DOHH2 (cell line): ENCODE data around the gene ZNF892.

ENCODE experiments used
- EZH2phosphoT487 ChIP-seq: fragments of 200-600 bp; sonication (generic); IDR thresholded peaks from 2 replicates; pipeline ENCODE4 v1.6.1; 2017; ENCODE audit warnings: borderline replicate concordance, mild to moderate bottlenecking, antibody characterized with exemption, low read length, moderate library complexity, mixed read lengths
- TF ChIP-seq, protein P1 (sequence below): fragments of 200-600 bp; sonication (generic); IDR thresholded peaks from one replicate; pipeline ENCODE4 v1.5.1; 2014; ENCODE audit warnings: antibody characterized with exemption, mild to moderate bottlenecking, low read depth, low read length; ENCODE audit not compliant: poor library complexity, severe bottlenecking

GRCh38 chr2:95220449-95220848 is 13.1 kb downstream of the ZNF892 start:
- TF ChIP-seq, protein P1, sequence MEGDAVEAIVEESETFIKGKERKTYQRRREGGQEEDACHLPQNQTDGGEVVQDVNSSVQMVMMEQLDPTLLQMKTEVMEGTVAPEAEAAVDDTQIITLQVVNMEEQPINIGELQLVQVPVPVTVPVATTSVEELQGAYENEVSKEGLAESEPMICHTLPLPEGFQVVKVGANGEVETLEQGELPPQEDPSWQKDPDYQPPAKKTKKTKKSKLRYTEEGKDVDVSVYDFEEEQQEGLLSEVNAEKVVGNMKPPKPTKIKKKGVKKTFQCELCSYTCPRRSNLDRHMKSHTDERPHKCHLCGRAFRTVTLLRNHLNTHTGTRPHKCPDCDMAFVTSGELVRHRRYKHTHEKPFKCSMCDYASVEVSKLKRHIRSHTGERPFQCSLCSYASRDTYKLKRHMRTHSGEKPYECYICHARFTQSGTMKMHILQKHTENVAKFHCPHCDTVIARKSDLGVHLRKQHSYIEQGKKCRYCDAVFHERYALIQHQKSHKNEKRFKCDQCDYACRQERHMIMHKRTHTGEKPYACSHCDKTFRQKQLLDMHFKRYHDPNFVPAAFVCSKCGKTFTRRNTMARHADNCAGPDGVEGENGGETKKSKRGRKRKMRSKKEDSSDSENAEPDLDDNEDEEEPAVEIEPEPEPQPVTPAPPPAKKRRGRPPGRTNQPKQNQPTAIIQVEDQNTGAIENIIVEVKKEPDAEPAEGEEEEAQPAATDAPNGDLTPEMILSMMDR, result no peak
- no peak for TF ChIP-seq EZH2phosphoT487
